Epidermal melanocyte (primary cell): Measurements from ENCODE around the gene TMEM43.
A peak's percentile ranks its signal among the peaks of the same experiment; 100 is the strongest.

Source experiments
- DNase-seq: peaks from one replicate; pipeline ENCODE4 v3.0.0; 2011; ENCODE audit warnings: low spot score; ENCODE audit not compliant: insufficient read length

The TMEM43 gene

GRCh38 chr3:14121859-14122258 is 3.0 kb upstream of the TMEM43 start:
- DNase-seq: no peak

GRCh38 chr3:14122301-14122700 is 2.6 kb upstream of the TMEM43 start:
- DNase-seq: no peak

- DNase-seq: no peak
Observed at GRCh38 chr3:14123308-14124222, 1.3 kb upstream of the TMEM43 start.

- peak; percentile 41 for DNase-seq
Observed at GRCh38 chr3:14124223-14124614, 633 bp upstream of the TMEM43 start.

GRCh38 chr3:14125193-14126016 is 553 bp downstream of the TMEM43 start:
- peak; percentile 57 for DNase-seq

- no peak for DNase-seq
Observed at GRCh38 chr3:14126017-14126886, 1.4 kb downstream of the TMEM43 start.

- no peak for DNase-seq
Observed at GRCh38 chr3:14126887-14127505, 2.1 kb downstream of the TMEM43 start.

GRCh38 chr3:14127516-14128161 is 2.8 kb downstream of the TMEM43 start:
- DNase-seq: no peak

- no peak for DNase-seq
Observed at GRCh38 chr3:14128724-14129123, 3.9 kb downstream of the TMEM43 start.

- no peak for DNase-seq
Observed at GRCh38 chr3:14129296-14129695, 4.4 kb downstream of the TMEM43 start.

GRCh38 chr3:14130230-14130629 is 5.4 kb downstream of the TMEM43 start:
- DNase-seq: no peak

- DNase-seq: no peak
Observed at GRCh38 chr3:14130707-14131106, 5.9 kb downstream of the TMEM43 start.

- DNase-seq: no peak
Observed at GRCh38 chr3:14131134-14131533, 6.3 kb downstream of the TMEM43 start.

GRCh38 chr3:14132120-14132519 is 7.3 kb downstream of the TMEM43 start:
- DNase-seq: no peak

- no peak for DNase-seq
Observed at GRCh38 chr3:14132689-14133088, 7.8 kb downstream of the TMEM43 start.

GRCh38 chr3:14133188-14133800 is 8.4 kb downstream of the TMEM43 start:
- DNase-seq: no peak

- no peak for DNase-seq
Observed at GRCh38 chr3:14133876-14134275, 9.0 kb downstream of the TMEM43 start.

GRCh38 chr3:14134291-14134690 is 9.4 kb downstream of the TMEM43 start:
- no peak for DNase-seq

- no peak for DNase-seq
Observed at GRCh38 chr3:14135581-14135980, 10.7 kb downstream of the TMEM43 start.

GRCh38 chr3:14137004-14137403 is 12.2 kb downstream of the TMEM43 start:
- DNase-seq: no peak
